Measurements from ENCODE around the gene DMRT1.

The DMRT1 gene

DNA sequence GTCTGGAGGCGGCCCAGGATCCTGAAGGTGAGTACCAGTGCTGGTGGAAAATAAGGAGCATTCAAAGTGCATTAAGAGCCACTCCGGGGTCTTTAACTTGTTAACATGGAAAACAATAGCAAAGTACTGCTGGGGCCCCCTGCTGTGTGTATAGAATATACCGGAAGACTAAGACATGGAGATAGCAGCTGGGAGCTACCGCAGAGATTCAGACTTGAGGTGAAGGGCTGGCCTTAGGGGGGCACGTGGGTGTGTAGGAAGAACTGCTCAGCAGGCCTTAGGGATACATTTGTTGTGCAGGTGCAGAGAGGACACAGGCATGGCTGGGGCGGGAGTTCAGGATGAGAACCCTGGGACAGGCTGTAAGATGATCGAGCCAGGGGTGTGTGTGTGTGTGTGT lies 1.2 kb upstream of the DMRT1 start:
- no peak overlapping the region for H3K4me3 ChIP-seq (ENCODE audit: control insufficient read depth, low read depth, low read length)
- no peak for DNase-seq (ENCODE audit: low read depth)
- TF ChIP-seq CTCF (conservative IDR thresholded peaks at IDR 0.05; ENCODE audit: control insufficient read depth, insufficient read depth, low read depth, low read length): no peak

DNA sequence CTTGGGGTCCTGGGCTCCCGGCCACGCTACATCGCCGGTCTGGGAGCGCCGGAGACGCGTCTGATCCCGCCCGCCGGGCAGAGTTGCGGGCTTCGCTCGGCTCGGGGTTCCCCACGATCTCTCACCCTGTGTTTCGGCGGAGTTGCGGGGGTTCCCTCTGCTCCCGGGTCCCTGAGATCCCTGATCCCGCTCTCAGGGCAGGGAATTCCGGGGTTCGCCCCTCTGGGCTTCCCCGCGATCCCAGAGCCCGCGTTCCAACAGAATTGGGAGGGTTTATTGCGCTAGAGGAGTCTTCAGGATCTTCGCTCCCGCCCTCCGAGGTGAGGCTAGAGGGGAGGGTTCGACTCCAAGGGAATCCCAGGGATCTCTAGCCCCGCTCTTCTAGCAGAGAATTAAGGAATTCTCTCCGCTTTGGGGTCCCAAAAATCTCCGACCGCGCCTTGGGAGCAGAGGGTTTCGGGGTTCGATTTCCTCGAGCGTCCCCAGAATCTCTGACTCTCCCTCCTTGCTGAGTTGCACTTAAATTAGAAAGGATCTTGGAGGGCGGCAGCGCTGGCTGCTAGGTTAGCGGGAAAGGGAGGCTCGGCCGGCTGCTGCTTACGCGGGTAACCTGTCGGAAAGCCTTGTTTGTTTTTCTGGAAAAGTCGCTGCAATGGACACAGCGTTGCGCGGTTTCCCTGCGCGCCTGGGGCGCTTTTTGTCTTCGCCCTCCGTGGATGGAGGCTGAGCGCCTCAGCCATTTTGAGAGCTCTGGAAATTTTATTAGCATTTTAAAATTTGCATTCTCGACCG lies 1.3 kb downstream of the DMRT1 start:
- no peak for DNase-seq (ENCODE audit: low read depth)
- H3K4me3 ChIP-seq (ENCODE audit: control insufficient read depth, low read depth, low read length): no peak overlapping the region
- TF ChIP-seq CTCF (conservative IDR thresholded peaks at IDR 0.05; ENCODE audit: control insufficient read depth, insufficient read depth, low read depth, low read length): no peak

DNA sequence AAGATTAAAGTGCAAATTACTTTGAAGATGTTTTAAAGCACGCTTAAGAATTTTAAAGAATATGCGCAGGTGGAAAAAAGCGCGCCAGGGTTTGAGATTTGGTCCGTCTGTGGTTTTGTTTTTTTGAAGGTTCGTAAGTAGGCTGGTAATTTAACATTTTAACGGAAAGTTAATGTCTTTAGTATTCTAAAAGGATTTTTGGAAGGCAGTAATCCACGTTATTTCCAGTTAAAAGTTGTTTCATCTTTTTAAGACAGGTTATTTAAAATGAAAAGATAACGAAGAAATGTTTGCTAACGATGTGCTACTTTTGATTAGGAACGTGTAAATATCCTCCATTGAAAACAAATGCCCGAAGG lies 1.9 kb downstream of the DMRT1 start:
- no peak overlapping the region for H3K4me3 ChIP-seq (ENCODE audit: control insufficient read depth, low read depth, low read length)
- no peak for TF ChIP-seq CTCF (conservative IDR thresholded peaks at IDR 0.05; ENCODE audit: control insufficient read depth, insufficient read depth, low read depth, low read length)
- DNase-seq (ENCODE audit: low read depth): no peak

DNA sequence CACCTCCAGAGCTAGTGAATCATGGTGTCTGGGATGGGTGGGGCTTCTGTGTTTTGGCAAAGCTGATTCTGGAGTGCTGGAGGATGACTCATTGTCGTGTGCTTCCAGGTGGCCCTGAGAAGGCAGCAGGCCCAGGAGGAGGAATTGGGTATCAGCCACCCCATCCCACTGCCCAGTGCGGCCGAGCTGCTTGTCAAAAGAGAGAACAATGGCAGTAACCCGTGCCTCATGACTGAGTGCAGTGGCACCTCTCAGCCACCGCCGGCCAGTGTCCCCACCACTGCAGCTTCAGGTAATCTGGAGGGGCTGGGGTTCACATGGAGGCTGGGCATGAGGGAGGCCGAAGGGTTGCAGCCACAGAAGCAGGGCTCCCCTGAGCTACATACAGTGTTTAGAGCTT lies 5.4 kb downstream of the DMRT1 start:
- DNase-seq (ENCODE audit: low read depth): no peak
- TF ChIP-seq CTCF (conservative IDR thresholded peaks at IDR 0.05; ENCODE audit: control insufficient read depth, insufficient read depth, low read depth, low read length): no peak

GRCh38 chr9:847505-847904 lies 6.0 kb downstream of the DMRT1 start:
- no peak for TF ChIP-seq CTCF (conservative IDR thresholded peaks at IDR 0.05; ENCODE audit: control insufficient read depth, insufficient read depth, low read depth, low read length)
- no peak for DNase-seq (ENCODE audit: low read depth)
- no peak overlapping the region for H3K4me3 ChIP-seq (ENCODE audit: control insufficient read depth, low read depth, low read length)

More for the DNA sequence above, 5.4 kb downstream of the DMRT1 start:
- H3K4me3 ChIP-seq (ENCODE audit: control insufficient read depth, low read depth, low read length): no peak overlapping the region

DNA sequence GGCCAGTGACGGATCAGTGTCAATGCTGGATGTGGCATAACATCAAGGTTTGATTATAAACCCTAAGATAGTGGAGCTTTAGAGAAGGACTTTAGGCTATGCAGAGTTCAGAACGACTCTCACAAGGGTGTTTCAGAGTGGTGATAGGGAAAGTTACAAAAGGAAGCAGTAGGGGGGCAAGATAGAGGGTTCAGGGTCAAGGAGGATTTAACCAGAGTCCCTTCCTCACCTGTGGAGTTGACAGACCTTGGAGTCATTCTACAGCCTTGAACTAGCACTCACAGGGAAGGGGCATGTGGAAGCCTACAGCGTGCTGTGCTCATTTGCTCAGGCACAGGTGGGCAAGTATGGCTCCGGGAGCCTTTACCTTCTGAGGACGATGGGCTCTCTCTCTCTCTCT lies 7.9 kb downstream of the DMRT1 start:
- TF ChIP-seq CTCF (conservative IDR thresholded peaks at IDR 0.05; ENCODE audit: control insufficient read depth, insufficient read depth, low read depth, low read length): no peak
- H3K4me3 ChIP-seq (ENCODE audit: control insufficient read depth, low read depth, low read length): no peak overlapping the region
- DNase-seq (ENCODE audit: low read depth): no peak

DNA sequence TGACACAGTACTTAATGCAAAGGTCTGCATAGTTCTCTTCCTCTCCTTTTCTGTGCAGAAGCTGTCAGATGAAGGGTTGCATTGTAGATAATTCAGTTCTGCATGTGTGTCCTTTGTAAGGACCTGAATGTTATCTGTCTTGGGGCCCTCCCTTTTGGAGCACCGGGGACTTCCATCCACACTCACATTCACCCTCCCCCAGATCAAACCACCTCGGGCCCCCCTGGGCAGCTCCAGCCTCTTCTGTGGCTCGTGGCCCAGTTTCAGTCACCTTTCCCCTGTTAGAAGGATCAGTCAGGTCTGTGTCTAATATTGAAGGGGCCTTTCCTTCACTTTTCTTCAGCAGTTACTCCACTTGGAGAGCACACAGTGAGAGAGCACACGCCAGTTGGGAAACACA lies 11.0 kb downstream of the DMRT1 start:
- no peak for TF ChIP-seq CTCF (conservative IDR thresholded peaks at IDR 0.05; ENCODE audit: control insufficient read depth, insufficient read depth, low read depth, low read length)
- H3K4me3 ChIP-seq (ENCODE audit: control insufficient read depth, low read depth, low read length): no peak overlapping the region
- no peak for DNase-seq (ENCODE audit: low read depth)

Data from fibroblast of mammary gland (primary cell).